Muscle layer of duodenum (tissue), 2 donors: Measurements from ENCODE around the gene ARFGAP1.
"Not testable (repeated sequence)": the region's sequence is repeated elsewhere in the genome, so short reads cannot be mapped to it uniquely, and the experiment has no call there.

Experiments used
- H3K27ac ChIP-seq: one replicate; pipeline ENCODE4 v1.7.0; 2013; ENCODE audit warnings: mild to moderate bottlenecking, low read length
- H3K27me3 ChIP-seq: one replicate; pipeline ENCODE4 v1.7.0; 2013; ENCODE audit warnings: low read depth, mild to moderate bottlenecking, control low read depth, low read length
- H3K36me3 ChIP-seq, 2 donors: one replicate each; pipeline ENCODE4 v1.7.0; 2013; ENCODE audit warnings: low read length in 2 of 2, control low read depth in 1 of 2, mild to moderate bottlenecking in 1 of 2; ENCODE audit not compliant: insufficient read depth in 2 of 2, control insufficient read depth in 1 of 2
- H3K4me1 ChIP-seq, 2 donors: one replicate each; pipeline ENCODE4 v1.7.0; 2013; ENCODE audit warnings: low read length in 2 of 2, mild to moderate bottlenecking in 2 of 2, control low read depth in 1 of 2, moderate library complexity in 1 of 2; ENCODE audit not compliant: insufficient read depth in 2 of 2, control insufficient read depth in 1 of 2
- H3K4me3 ChIP-seq, 2 donors: one replicate each; pipeline ENCODE4 v1.7.0; 2013; ENCODE audit warnings: low read length in 2 of 2, low read depth in 1 of 2, mild to moderate bottlenecking in 1 of 2
- H3K9me3 ChIP-seq, 2 donors: one replicate each; pipeline ENCODE4 v1.7.0; 2013; ENCODE audit warnings: low read length in 2 of 2, control low read depth in 1 of 2, mild to moderate bottlenecking in 1 of 2; ENCODE audit not compliant: control insufficient read depth in 1 of 2
- donor health status: healthy.

The ARFGAP1 gene

DNA sequence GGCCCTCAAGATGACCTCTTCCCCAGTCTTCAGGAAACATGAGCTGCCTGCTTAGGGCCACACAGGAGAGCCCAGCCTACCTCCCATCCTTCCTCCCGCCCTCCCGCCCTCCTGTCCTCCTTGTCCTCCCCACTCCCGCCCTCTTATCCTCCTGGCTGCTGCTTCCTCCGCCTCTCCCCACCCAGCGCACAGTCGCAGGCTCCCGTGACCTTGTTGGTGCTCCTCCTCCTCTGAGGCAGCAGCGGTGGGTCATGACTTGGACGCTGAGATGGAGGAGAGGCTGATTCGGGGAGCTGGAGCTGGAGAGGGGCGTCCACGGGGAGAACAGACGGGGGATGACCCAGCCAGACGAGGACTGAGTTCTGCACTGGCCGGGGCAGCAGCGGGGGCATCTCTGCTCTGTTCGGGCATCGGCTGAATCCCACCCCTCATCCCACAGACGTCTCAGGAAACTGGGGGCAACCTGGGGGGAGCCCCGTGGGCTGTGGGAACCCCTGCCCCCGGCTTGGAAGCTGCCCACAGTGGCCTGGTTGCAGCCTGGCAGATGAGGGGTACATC lies 56.2 kb downstream of the ARFGAP1 start:
- H3K4me3 ChIP-seq = no peak overlapping the region
- H3K4me1 ChIP-seq = no peaks in the 10 kb centered on the region
- no peak overlapping the region for H3K27ac ChIP-seq
- no peaks in the 10 kb centered on the region for H3K27me3 ChIP-seq
- peaks cover 0 to 7% of the 10 kb centered on the region in 2 donors for H3K9me3 ChIP-seq
- no peaks in the 10 kb centered on the region for H3K36me3 ChIP-seq

DNA sequence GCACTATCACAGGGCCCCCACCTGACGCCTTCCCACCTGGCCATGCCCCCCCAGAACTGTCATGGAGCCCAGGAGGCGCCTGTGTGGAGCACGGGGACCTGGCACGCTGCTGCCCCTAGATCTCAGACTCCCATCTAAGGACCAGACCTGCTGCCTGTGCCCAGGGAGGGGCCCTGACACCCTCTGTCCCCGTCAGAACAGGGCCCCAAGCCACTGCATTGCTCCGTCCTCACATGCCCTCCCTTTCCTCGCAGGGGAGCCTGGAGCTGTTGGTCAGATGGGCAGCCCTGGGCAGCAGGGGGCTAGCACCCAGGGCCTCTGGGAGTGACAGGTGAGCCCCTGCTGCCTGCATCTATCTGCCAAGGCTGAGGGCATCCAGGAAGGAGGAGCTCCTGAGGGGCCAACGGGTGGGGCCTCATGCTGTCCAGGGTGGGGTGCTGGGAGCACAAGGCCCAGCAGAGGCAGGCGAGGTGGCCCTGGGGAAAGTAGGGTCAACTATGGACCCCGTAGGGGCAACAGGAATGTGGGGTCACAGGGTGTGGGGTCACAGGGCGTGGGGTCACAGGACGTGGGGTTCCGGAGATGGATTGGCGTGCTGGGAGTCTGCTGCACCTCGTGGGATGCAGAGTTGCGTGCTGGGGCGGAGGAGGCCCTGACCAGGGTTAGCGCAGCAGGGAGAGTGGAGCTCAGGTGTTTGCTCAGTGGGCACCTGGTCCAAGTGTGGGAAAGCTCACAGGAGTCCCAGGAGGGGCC lies 56.9 kb downstream of the ARFGAP1 start:
- no peak overlapping the region for H3K4me3 ChIP-seq

DNA sequence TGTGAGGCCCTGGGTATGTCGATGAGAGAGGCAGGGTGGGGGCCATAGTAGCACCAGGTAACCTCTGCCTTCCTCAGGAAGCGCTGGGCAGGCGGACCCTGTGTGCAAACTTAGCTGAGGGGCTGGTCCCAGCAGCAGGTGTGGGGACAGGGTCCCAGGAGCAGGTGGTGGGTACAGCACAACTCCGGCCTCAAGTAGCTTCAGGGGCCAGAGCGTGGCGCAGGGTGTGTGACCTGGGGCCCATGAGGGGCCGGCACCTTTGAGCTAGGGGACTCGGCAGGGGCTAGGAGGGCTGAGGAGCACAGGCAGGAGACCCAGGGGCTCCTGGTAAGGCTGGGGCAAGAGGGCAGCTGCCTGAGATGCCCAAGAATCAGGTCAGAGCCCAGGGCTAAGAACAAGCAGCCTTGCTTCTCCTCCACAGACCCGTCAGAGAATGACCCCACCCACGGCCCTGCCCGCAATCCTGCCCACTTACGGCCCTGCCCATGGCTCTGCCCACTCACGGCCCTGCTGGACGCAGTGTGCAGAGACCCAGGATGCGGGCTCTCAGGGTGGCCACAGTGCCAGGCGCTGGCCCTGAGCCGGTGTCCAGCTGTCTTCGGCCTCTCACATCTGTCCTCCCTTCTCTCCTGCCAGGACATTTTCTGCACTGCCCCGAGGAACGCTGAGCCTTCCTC lies 57.6 kb downstream of the ARFGAP1 start:
- Histone ChIP-seq H3K9me3 (peaks cover 0 to 7% of the 10 kb centered on the region in 2 donors), H3K36me3 (no peaks in the 10 kb centered on the region), H3K4me3 (no peak overlapping the region), H3K27ac (no peak overlapping the region), H3K4me1 (no peaks in the 10 kb centered on the region), H3K27me3 (no peaks in the 10 kb centered on the region)

More for the DNA sequence above, 56.9 kb downstream of the ARFGAP1 start:
- Histone ChIP-seq H3K36me3 (no peaks in the 10 kb centered on the region), H3K4me1 (no peaks in the 10 kb centered on the region), H3K9me3 (peaks cover 0 to 7% of the 10 kb centered on the region in 2 donors), H3K27me3 (no peaks in the 10 kb centered on the region), H3K27ac (no peak overlapping the region)

DNA sequence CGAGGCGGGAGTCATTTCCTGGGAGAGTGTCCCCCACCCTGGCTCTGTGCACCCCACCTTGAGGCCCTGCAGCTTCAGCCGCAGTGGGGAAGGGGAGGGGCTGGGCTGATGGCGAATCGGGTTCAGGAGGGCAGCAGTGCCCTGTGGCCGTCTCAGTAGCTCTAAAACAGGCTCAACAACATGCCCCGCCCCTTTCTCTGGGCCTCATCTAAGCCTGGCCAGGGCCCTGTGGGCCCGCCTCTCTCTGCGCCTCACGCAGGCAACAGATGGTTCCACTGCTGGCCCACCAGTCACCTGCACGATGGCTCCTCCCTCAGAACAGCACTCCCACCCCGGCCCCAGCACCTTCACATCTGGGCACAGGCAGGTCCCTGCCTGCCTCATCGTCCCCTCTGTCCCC lies 58.3 kb downstream of the ARFGAP1 start:
- Histone ChIP-seq H3K27me3 (no peaks in the 10 kb centered on the region), H3K4me3 (no peak overlapping the region), H3K27ac (no peak overlapping the region), H3K36me3 (no peaks in the 10 kb centered on the region), H3K4me1 (no peaks in the 10 kb centered on the region), H3K9me3 (peaks cover 0 to 7% of the 10 kb centered on the region in 2 donors)

DNA sequence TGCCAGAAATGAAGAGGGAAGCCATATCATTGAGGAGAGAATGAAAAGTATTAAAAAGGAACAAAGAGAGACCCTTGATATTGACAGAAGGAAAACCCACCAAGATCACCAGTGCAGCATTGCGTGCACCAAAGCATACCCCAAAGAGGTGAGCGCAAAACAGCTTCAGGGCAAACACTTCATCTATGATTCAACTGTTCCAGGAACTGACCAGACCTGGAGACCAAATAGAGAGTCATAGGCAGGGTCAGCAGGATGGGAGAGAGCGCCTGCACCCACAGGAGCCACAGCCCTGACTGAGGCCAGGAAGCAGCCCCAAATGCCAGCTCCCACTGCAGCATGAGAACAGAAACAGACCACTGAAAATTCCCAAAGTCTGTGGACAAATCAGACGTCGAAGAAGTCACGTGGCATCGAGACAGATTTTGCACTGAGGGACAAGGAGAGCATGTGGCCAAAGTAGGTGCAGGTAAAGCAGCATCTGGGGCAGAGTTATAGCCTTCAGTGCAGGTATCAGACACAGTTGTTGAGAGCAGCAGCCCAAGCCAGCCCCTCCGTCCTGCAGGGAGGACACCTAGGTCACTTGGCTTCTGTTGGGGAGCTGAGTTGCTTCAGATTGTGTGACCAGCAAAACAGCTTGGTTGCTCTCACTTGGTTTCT lies 59.3 kb downstream of the ARFGAP1 start:
- Histone ChIP-seq H3K4me3 (no peak overlapping the region), H3K27ac (no peak overlapping the region), H3K27me3 (no peaks in the 10 kb centered on the region), H3K36me3 (no peaks in the 10 kb centered on the region), H3K4me1 (no peaks in the 10 kb centered on the region), H3K9me3 (peaks cover 0 to 7% of the 10 kb centered on the region in 2 donors)

DNA sequence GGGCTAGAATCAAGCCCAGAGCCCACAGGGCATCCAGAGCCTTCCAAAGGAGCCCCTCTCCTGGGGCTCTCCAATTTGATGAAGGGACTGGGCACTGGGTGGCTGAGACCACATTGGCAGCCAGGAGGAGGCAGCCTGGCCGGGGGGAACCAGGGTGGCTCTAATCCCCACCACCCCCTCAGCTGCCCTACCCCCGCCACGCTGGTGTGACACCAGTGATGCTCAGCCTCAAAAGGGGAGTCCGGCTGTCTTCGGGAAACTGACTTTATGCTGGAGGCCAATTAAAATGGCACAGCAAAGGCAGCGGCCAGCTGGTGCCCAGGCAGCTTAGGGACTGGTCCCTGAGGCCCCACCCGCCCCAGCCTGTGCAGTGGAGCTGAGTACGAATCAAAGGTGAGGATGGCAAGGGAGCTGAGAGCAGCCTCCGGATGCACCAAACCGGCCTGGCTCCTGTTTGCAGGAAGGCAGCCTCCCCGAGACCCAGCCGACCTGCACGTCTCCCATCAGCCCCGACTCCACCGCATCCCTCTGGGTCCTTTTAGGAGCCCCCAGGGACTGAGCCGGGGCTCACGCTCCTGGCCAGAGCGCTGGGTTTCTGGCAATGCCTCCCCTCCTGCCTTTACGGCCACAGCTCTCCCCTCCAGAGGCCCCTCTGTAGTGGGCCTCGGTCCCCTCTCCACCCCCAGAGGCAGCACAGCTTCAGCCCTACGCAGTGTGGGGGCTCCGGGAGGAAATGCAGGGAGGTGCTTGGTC lies 60.1 kb downstream of the ARFGAP1 start:
- H3K9me3 ChIP-seq = peaks cover 0 to 7% of the 10 kb centered on the region in 2 donors
- H3K4me3 ChIP-seq = no peak overlapping the region
- no peaks in the 10 kb centered on the region for H3K27me3 ChIP-seq
- H3K4me1 ChIP-seq = no peaks in the 10 kb centered on the region
- no peak overlapping the region for H3K27ac ChIP-seq
- no peaks in the 10 kb centered on the region for H3K36me3 ChIP-seq

DNA sequence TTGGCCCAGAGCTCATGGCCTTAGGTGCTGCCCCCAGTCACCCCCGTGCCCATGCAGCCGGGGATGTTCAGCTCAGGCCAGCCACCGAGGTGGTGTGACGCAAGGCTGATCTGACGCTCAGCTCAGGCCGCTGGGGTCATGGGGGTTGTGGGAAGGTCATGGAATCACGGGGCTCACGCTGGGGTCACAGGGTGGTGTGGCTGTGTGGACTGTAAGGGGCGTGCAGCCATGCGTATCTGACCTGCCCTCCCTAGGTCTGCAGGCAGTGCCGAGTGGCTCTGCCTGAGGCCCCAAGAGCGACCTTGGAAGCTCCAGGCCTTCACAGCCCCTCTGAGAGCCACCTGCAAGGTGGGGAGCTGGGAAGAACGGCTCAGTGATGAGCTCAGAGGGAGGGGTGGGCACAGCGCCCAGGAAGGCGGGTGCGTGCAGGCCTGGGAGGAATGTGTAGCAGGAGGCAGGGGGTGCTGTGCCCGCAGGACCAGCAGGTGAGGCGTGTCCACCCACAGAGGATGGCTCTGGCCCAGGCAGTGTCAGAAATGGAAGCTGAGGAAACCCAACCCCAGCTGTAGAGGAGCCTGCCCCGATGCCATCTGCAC lies 60.7 kb downstream of the ARFGAP1 start:
- Histone ChIP-seq H3K4me3 (no peak overlapping the region), H3K9me3 (peaks cover 0 to 7% of the 10 kb centered on the region in 2 donors), H3K27me3 (no peaks in the 10 kb centered on the region), H3K27ac (no peak overlapping the region), H3K4me1 (no peaks in the 10 kb centered on the region), H3K36me3 (no peaks in the 10 kb centered on the region)

DNA sequence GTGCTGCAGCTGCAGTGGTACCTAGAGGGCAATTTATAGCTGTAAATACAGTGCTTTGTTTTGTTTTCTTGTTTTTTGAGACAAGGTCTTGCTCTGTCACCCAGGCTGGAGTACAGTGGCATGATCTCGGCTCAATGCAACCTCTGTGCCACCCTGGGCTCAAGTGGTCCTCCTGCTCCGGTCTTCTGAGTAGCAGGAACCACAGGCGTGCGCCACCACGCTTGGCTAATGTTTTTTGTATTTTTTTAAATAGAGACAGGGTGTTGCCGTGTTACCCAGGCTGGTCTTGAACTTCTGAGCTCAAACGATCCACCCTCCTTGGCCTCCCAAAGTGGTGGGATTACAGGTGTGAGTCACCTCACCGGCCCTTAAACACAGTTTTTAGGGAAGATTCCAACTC lies 61.7 kb downstream of the ARFGAP1 start:
- Histone ChIP-seq H3K27ac (no peak overlapping the region), H3K27me3 (no peaks in the 10 kb centered on the region), H3K9me3 (peaks cover 0 to 7% of the 10 kb centered on the region in 2 donors), H3K4me3 (no peak overlapping the region), H3K36me3 (no peaks in the 10 kb centered on the region), H3K4me1 (no peaks in the 10 kb centered on the region)

DNA sequence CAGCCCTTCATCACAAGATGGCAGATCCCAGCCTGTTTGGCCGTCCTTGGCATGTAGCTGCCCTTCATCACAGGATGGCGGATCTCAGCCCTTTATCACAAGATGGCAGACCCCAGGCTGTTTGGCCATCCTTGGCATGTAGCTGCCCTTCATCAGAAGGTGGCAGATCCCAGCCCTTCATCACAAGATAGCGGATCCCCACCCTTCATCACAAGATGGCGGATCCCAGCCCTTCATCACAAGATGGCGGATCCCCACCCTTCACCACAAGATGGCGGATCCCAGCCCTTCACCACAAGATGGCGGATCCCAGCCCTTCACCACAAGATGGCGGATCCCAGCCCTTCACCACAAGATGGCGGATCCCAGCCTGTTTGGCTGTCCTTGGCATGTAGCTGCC lies 62.4 kb downstream of the ARFGAP1 start:
- H3K4me1 ChIP-seq = not testable (repeated sequence)

DNA sequence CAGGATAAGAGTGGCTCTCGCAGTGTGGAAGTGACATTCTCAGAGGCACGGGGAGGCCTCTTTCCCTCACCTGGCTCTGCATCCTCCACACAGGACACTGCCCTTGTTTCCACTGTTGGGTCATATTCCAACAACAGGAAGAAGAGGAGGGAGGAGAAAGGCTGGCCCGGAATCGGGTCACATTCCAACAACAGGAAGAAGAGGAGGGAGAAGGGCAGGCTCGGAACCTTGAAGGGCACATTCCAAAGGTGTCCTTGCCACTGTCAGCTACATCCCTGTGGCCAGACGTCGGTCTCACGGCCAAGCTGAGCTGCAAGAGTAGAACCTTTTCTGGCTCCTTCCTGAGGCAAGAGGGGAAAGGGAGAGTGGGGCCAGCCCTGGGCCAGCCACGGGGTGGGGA lies 63.1 kb downstream of the ARFGAP1 start:
- H3K36me3 ChIP-seq = no peaks in the 10 kb centered on the region
- H3K27me3 ChIP-seq = no peaks in the 10 kb centered on the region
- no peak overlapping the region for H3K27ac ChIP-seq
- no peaks in the 10 kb centered on the region for H3K4me1 ChIP-seq
- no peak overlapping the region for H3K4me3 ChIP-seq
- peaks cover 0 to 7% of the 10 kb centered on the region in 2 donors for H3K9me3 ChIP-seq

More for the DNA sequence above, 62.4 kb downstream of the ARFGAP1 start:
- H3K36me3 ChIP-seq, H3K4me3 ChIP-seq, H3K27me3 ChIP-seq, H3K27ac ChIP-seq, H3K9me3 ChIP-seq: not testable (repeated sequence)
